SK-N-SH treated with all-trans-retinoic acid at 6 μM for 48 hours (cell line): ENCODE results near the gene TRABD2B.

Source experiments
- ARNTL ChIP-seq: fragments of 450-650 bp; formaldehyde crosslinking; IDR thresholded peaks from 2 replicates; pipeline ENCODE4 v1.5.0; 2020; ENCODE audit warnings: low read depth, mild to moderate bottlenecking, moderate library complexity, borderline replicate concordance
- BACH2 ChIP-seq: fragments of 250-450 bp; sonication (Bioruptor Pico); IDR thresholded peaks from 2 replicates; pipeline ENCODE4 v1.9.0; 2021; ENCODE audit warnings: mild to moderate bottlenecking, borderline replicate concordance
- ESRRG ChIP-seq: fragments of 250-450 bp; sonication (Bioruptor Pico); IDR thresholded peaks from 2 replicates; pipeline ENCODE4 v1.6.1; 2021; ENCODE audit warnings: mild to moderate bottlenecking
- ISL1 ChIP-seq: fragments of 250-450 bp; sonication (Bioruptor Pico); IDR thresholded peaks from 2 replicates; pipeline ENCODE4 v2.1.2; 2022; ENCODE audit warnings: mild to moderate bottlenecking, moderate library complexity
- RARB ChIP-seq: fragments of 250-450 bp; sonication (Bioruptor Pico); IDR thresholded peaks from 2 replicates; pipeline ENCODE4 v1.8.0; 2021; ENCODE audit warnings: mild to moderate bottlenecking, moderate library complexity
- SNAI2 ChIP-seq: fragments of 250-450 bp; sonication (Bioruptor Pico); IDR thresholded peaks from 2 replicates; pipeline ENCODE4 v1.5.0; 2020; ENCODE audit warnings: mild to moderate bottlenecking, moderate library complexity
- TCF4 ChIP-seq: fragments of 250-450 bp; sonication (Bioruptor Pico); IDR thresholded peaks from 2 replicates; pipeline ENCODE4 v1.8.0; 2021; ENCODE audit warnings: mild to moderate bottlenecking, moderate library complexity, borderline replicate concordance
- ZFP30 ChIP-seq: fragments of 450-650 bp; formaldehyde crosslinking; IDR thresholded peaks from 2 replicates; pipeline ENCODE4 v1.5.0; 2022; ENCODE audit warnings: mild to moderate bottlenecking, moderate library complexity
- ZNF8 ChIP-seq: fragments of 450-650 bp; formaldehyde crosslinking; IDR thresholded peaks from 2 replicates; pipeline ENCODE4 v1.5.0; 2020; ENCODE audit warnings: mild to moderate bottlenecking, moderate library complexity
- TF ChIP-seq, protein P1 (sequence below): fragments of 250-450 bp; sonication (Bioruptor Pico); IDR thresholded peaks from 2 replicates; pipeline ENCODE4 v1.5.1; 2021; ENCODE audit warnings: mild to moderate bottlenecking, moderate library complexity
- TF ChIP-seq, protein P2 (sequence below): fragments of 250-450 bp; sonication (Bioruptor Pico); IDR thresholded peaks from 2 replicates; pipeline ENCODE4 v1.8.0; 2020; ENCODE audit warnings: mild to moderate bottlenecking, moderate library complexity, borderline replicate concordance

DNA sequence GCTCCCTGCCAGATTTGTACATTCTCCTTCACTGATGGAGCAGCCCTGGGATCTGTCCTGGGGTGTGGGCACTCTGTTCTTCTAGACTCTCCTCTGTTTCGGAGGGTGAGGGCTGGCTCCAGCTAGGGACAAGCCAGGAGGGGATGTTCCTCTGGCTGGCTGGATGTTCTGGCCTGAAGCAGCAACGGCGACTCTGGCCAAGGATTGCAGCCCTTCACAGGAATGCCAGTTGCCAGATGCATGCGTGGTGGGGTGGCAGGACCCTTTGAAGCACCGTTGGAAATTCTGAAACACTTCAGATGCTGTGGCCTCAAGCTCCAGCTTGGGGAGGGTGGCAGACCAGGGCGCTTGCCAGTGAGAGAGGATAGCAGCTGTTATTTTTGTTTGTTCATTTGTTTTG is 210.9 kb downstream of the TRABD2B start:
- TF ChIP-seq ZFP30 (no peak), ISL1 (CRISPR knock-in tag) (no peak), BACH2 (CRISPR knock-in tag) (no peak), ARNTL (CRISPR knock-in tag) (no peak), ZNF8 (CRISPR knock-in tag) (no peak), RARB (CRISPR knock-in tag) (no peak), ESRRG (no peak), TCF4 (CRISPR knock-in tag) (no peak), SNAI2 (no peak)
- TF ChIP-seq, protein P1, sequence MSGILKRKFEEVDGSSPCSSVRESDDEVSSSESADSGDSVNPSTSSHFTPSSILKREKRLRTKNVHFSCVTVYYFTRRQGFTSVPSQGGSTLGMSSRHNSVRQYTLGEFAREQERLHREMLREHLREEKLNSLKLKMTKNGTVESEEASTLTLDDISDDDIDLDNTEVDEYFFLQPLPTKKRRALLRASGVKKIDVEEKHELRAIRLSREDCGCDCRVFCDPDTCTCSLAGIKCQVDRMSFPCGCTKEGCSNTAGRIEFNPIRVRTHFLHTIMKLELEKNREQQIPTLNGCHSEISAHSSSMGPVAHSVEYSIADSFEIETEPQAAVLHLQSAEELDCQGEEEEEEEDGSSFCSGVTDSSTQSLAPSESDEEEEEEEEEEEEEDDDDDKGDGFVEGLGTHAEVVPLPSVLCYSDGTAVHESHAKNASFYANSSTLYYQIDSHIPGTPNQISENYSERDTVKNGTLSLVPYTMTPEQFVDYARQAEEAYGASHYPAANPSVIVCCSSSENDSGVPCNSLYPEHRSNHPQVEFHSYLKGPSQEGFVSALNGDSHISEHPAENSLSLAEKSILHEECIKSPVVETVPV = no peak
- TF ChIP-seq, protein P2, sequence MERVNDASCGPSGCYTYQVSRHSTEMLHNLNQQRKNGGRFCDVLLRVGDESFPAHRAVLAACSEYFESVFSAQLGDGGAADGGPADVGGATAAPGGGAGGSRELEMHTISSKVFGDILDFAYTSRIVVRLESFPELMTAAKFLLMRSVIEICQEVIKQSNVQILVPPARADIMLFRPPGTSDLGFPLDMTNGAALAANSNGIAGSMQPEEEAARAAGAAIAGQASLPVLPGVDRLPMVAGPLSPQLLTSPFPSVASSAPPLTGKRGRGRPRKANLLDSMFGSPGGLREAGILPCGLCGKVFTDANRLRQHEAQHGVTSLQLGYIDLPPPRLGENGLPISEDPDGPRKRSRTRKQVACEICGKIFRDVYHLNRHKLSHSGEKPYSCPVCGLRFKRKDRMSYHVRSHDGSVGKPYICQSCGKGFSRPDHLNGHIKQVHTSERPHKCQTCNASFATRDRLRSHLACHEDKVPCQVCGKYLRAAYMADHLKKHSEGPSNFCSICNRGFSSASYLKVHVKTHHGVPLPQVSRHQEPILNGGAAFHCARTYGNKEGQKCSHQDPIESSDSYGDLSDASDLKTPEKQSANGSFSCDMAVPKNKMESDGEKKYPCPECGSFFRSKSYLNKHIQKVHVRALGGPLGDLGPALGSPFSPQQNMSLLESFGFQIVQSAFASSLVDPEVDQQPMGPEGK = no peak
